ENCODE results near the gene ABCA13.

The ABCA13 gene

DNA sequence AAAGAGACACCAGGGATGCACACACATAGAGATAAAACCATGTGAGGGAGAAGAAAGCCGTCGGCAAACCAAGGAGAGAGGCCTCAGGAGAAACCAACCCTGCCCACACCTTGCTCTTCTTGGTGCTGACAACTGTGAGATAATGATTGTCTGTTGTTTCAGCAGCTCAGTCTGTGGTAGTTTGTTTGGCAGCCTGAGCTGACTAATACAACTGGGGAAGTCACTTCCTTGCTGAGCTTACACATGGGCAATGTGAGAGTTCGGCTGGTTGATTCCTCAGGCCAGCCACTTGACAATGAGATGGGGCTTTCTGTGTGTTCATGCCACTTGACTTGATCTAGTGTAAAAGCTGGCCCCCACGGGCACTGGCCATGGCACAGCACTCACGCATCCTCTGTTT lies 271.8 kb downstream of the ABCA13 start:
- DNase-seq = no peak

- no peak for DNase-seq
Observed at GRCh38 chr7:48446721-48447120, 275.5 kb downstream of the ABCA13 start.

- no peak for DNase-seq
Observed at GRCh38 chr7:48452218-48452617, 281.0 kb downstream of the ABCA13 start.

DNA sequence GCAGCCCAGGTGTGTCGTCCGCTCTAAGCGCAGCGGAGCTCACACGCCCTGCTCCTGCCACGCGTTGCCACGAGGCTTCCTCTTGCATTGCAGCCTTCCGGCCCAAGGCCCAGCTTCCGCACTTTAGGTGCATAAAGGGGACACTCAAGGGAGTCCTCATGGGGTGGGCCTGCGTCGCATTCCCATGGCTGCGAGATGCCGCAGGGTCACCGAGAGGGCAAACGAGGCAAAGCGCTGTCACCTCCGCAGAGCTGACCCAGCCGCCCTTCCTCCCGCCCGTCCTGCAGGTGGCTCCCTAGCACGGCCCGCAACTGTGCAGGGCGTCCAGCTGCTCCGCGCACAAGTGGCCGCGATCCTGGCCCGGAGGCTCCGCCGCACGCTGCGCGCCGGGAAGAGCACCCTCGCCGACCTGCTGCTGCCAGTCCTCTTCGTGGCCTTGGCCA lies 283.5 kb downstream of the ABCA13 start:
- no peak for DNase-seq

GRCh38 chr7:48455363-48455762 lies 284.1 kb downstream of the ABCA13 start:
- no peak for DNase-seq

DNA sequence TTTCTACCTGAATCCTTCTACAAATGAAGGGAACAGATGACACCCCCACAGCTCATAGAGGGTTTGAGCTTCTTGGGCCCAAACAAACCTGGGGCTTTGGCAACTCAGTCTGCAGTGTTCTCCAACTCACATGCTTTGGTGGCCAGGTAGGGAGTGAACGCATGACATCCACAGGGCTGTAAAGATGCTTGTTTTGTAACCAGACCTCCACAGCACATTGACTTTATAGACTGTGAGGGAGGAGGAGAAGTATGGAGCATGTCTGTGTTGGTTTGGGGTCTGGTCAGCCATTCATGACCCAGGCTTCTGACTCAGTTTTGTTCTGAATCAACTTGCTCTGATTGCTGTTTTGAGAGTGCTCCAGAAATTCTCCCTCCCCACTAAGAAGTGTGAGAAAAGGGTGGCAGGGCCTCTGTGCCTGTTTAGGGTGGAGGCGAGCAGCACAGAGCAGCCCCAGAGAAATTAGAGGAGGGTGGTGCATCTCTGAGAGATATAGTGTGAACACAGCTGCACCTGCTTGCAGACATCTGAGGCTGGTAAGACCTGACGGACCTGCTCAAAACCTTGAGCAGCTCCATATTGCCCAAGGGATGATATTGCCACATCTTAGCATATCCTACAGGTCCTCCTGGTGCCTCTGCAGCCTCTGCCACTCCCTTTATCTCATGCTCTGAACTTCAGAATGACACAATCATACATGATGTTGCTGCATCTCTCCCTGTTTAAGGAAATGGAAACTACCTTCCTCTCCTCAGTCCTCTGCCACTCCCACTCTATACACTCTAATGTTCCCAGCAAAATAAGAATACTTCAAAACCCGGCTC lies 287.7 kb downstream of the ABCA13 start:
- DNase-seq = no peak

DNA sequence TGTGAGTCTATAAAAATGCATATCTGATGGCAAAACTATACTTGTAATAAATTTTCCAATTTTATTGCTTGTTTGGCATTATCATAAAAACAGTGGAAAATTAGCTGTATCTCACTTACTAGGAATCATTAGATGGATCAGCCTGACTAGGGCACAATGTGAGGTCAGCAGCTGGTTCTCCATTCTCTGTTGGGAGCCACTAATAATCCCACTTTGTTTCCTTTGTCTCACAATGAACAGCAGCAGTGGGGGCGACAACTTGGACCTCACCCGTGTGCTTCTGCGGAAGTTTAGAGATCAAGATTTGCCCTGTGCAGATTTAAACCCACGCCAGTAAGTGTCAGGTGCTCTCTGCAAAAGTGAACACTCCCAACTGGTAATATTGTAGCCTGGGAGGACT lies 295.5 kb downstream of the ABCA13 start:
- no peak for DNase-seq

GRCh38 chr7:48471196-48471595 lies 299.9 kb downstream of the ABCA13 start:
- no peak for DNase-seq

- no peak for DNase-seq
Observed at GRCh38 chr7:48472640-48473039, 301.4 kb downstream of the ABCA13 start.

- no peak for DNase-seq
Observed at GRCh38 chr7:48473205-48473865, 302.1 kb downstream of the ABCA13 start.

DNA sequence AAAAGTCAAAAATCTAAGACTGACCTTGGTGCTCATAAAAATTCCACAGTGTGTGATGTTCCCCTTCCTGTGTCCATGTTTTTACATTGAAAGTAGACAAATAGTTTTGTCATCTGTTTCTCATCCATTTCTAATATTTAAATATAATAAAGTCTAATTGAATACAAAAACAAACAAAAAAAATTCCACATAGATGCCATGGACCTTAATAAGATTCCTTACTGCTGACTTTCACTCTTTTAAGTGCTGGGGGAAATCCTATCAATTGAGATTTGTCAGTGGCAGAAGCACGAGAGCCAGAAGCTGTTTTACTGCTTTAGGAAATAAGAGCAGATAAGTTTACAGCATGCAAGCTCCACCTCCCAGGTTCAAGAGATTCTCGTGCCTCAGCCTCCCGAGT lies 310.0 kb downstream of the ABCA13 start:
- DNase-seq = no peak

- no peak for DNase-seq
Observed at GRCh38 chr7:48497521-48497920, 326.3 kb downstream of the ABCA13 start.

- DNase-seq = no peak
Observed at GRCh38 chr7:48502021-48502420, 330.8 kb downstream of the ABCA13 start.

GRCh38 chr7:48505051-48505450 lies 333.8 kb downstream of the ABCA13 start:
- DNase-seq = no peak

- DNase-seq = no peak
Observed at GRCh38 chr7:48505466-48505865, 334.2 kb downstream of the ABCA13 start.

- DNase-seq = no peak
Observed at GRCh38 chr7:48506569-48506968, 335.3 kb downstream of the ABCA13 start.

DNA sequence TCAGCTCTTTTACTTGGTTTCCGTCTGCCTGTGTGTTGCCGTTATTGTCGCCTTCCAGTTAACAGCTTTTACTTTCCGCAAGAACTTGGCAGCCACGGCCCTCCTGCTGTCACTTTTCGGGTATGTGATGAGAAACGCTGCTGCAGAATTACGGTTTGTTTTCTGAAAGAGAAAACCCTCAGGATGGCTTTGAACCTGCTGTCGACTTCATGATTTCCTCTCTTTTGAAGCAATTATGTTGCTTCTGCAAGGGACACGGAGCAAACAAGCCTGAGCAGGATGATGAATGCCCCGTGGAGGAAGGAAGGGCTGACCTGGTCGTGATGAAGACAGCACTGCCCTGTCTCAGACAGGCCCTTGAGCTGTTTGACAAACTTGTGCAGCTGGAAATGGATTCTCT lies 339.8 kb downstream of the ABCA13 start:
- DNase-seq = no peak

DNA sequence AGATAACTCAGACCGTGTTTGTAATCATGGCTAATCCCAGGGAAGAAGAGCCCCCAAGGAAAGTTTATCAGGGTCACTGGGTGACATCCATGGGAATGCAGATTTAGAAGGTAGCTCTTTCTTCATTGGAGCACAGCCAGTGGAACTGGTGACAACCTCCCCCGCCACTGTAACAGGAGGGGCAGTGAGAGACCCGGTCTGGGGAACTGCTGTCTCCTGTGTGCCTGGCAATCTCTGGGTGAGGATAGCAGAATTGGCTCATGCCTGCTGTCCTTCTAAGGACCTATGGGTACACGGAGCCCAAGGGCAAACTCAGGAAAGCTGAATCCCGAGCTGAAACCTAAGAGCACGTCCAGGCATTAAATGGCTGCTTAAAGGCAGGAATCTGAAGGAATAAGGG lies 341.6 kb downstream of the ABCA13 start:
- no peak for DNase-seq

GRCh38 chr7:48515171-48515570 lies 343.9 kb downstream of the ABCA13 start:
- no peak for DNase-seq

GRCh38 chr7:48518092-48518491 lies 346.8 kb downstream of the ABCA13 start:
- DNase-seq = no peak

DNA sequence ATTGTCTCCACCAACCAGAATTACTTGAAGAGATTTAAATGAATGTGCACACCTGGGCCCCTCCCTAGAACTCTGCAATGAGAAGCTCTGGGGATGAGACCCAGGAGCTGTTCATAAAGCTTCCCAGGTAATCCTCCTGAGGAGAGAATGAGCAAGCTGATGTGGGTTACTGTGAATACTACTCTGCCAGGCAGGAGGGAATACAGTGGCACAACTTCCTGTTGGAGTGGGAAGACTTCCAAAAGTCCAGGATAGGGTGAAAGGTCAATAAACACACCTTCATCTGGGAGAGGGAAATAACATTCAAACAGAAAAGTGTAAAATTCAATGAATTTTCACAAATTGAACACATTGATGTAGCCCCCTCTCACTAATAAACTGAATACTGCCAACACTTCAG lies 351.4 kb downstream of the ABCA13 start:
- DNase-seq = no peak

DNA sequence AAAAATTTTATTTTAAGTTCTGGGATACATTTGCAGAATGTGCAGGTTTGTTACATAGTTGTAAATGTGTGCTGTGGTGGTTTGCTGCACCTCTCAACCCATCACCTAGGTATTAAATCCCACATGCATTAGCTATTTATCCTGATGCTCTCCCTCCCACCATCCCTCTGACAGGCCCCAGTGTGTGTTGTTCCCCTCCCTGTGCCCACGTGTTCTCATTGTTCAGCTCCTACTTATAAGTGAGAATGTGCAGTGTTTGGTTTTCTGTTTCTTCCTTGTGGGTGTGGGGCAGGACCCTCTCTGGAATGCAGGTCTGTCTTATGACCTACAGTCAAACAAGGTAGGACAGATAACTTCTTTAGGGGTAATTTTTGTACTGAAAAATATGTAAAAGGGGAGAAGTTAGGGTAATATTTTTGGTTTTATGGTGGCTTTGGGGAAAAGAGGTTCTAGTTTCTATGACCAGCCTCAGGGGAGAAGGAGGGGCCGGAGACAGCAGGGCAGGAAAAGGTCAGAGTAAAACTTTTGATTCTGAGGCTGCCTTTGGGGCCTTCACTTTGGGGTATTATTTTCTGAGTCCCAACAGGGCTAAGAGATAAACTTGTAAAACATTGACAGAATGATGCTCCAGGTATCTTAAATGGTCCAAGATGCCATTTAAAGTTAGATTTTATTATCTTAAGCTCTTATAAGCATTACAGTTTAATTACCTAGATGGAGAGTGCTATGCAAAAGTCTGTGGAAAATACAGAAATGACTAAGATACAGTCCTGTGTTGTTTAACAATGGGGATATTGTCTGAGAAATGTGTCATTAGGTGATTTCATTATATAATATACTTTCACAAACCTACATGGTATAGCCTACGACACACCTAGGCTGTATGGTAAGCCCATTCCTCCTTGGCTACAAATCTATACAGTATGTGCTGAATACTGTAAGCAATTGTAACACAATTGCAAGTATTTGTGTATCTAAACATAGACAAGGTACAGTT lies 354.8 kb downstream of the ABCA13 start:
- no peak for DNase-seq

- no peak for DNase-seq
Observed at GRCh38 chr7:48528646-48529045, 357.4 kb downstream of the ABCA13 start.
